ENCODE results near the gene CCDC110.

DNA sequence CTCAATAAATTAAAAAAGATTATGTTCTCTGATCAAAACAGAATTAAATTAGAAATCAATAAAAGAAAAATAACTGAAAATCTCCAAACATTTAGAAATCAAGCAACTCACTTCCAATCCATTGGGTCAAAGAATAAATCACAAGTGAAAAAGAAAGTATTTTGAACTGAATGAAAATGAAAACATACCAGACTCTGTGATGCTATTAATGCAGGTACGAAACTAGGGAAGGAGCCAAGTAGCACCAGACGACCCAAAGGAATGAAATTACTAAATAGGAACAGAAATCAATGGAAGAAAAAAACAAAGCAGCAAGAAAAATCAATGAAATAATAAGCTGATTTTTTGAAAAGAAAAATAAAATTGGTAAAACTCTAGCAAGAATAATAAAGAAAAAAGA, 15.4 kb downstream of the CCDC110 start:
- TF ChIP-seq, protein P1, sequence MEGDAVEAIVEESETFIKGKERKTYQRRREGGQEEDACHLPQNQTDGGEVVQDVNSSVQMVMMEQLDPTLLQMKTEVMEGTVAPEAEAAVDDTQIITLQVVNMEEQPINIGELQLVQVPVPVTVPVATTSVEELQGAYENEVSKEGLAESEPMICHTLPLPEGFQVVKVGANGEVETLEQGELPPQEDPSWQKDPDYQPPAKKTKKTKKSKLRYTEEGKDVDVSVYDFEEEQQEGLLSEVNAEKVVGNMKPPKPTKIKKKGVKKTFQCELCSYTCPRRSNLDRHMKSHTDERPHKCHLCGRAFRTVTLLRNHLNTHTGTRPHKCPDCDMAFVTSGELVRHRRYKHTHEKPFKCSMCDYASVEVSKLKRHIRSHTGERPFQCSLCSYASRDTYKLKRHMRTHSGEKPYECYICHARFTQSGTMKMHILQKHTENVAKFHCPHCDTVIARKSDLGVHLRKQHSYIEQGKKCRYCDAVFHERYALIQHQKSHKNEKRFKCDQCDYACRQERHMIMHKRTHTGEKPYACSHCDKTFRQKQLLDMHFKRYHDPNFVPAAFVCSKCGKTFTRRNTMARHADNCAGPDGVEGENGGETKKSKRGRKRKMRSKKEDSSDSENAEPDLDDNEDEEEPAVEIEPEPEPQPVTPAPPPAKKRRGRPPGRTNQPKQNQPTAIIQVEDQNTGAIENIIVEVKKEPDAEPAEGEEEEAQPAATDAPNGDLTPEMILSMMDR (IDR thresholded peaks at IDR 0.05 in 2 of 3, conservative IDR thresholded peaks at IDR 0.05 in 1 of 3; ENCODE audit: borderline replicate concordance in 1 of 3, insufficient read depth in 1 of 3, low read depth in 2 of 3, low read length in 2 of 3): no peak
- TF ChIP-seq ZFX (IDR thresholded peaks at IDR 0.05) (no peak), EZH2phosphoT487 (IDR thresholded peaks at IDR 0.05; ENCODE audit: borderline replicate concordance) (no peak)
- TF ChIP-seq, protein P2, sequence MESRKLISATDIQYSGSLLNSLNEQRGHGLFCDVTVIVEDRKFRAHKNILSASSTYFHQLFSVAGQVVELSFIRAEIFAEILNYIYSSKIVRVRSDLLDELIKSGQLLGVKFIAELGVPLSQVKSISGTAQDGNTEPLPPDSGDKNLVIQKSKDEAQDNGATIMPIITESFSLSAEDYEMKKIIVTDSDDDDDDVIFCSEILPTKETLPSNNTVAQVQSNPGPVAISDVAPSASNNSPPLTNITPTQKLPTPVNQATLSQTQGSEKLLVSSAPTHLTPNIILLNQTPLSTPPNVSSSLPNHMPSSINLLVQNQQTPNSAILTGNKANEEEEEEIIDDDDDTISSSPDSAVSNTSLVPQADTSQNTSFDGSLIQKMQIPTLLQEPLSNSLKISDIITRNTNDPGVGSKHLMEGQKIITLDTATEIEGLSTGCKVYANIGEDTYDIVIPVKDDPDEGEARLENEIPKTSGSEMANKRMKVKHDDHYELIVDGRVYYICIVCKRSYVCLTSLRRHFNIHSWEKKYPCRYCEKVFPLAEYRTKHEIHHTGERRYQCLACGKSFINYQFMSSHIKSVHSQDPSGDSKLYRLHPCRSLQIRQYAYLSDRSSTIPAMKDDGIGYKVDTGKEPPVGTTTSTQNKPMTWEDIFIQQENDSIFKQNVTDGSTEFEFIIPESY (IDR thresholded peaks at IDR 0.05; ENCODE audit: extremely low read depth, insufficient replicate concordance, low read length): no peak

All from HCT116 (cell line).